ENCODE results near the gene UBL7.
"Not testable (repeated sequence)": the region's sequence is repeated elsewhere in the genome, so short reads cannot be mapped to it uniquely, and the experiment has no call there.

Gene UBL7

DNA sequence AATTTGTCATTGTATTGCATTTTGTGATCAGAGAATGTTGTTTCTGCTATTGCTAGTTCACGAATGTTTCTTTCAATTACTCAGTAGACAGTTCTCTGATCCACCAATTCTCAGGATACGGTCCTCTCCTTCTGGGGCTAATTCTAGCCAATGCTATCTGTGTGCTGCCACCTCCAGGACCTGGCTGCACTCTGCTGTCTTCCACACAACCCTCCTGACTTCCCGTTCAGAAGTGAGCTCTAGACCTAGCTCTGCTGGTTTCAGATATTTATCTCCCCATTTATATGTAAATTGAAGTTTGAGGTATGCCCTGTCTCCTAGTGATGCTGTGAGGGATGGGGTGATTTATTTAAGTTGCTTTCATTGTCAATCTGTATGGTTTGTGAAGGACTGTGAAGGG, 21.7 kb upstream of the UBL7 start:
- H3K4me3 ChIP-seq (replicated peaks in 1 of 2; ENCODE audit: low read depth in 2 of 2, low read length in 2 of 2) = no peak overlapping the region
- TF ChIP-seq, protein P1, sequence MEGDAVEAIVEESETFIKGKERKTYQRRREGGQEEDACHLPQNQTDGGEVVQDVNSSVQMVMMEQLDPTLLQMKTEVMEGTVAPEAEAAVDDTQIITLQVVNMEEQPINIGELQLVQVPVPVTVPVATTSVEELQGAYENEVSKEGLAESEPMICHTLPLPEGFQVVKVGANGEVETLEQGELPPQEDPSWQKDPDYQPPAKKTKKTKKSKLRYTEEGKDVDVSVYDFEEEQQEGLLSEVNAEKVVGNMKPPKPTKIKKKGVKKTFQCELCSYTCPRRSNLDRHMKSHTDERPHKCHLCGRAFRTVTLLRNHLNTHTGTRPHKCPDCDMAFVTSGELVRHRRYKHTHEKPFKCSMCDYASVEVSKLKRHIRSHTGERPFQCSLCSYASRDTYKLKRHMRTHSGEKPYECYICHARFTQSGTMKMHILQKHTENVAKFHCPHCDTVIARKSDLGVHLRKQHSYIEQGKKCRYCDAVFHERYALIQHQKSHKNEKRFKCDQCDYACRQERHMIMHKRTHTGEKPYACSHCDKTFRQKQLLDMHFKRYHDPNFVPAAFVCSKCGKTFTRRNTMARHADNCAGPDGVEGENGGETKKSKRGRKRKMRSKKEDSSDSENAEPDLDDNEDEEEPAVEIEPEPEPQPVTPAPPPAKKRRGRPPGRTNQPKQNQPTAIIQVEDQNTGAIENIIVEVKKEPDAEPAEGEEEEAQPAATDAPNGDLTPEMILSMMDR (IDR thresholded peaks at IDR 0.05; ENCODE audit: low read depth, low read length) = no peak
- no peak for DNase-seq (ENCODE audit: low read depth in 2 of 2)

DNA sequence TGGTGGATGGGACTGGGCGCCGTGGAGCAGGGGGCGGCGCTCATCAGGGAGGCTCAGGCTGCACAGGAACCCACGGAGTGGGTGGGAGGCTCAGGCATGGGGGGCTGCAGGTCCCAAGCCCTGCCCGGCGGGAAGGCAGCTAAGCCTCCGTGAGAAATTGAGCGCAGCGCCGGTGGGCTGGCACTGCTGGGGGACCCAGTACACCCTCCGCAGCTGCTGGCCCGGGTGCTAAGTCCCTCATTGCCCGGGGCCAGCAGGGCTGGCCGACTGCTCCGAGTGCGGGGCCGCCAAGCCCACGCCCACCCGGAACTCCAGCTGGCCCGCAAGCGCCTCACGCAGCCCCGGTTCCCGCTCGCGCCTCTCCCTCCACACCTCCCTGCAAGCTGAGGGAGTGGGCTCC, 19.4 kb upstream of the UBL7 start:
- H3K4me3 ChIP-seq (replicated peaks in 1 of 2; ENCODE audit: low read depth in 2 of 2, low read length in 2 of 2); DNase-seq (ENCODE audit: low read depth in 2 of 2): not testable (repeated sequence)

DNA sequence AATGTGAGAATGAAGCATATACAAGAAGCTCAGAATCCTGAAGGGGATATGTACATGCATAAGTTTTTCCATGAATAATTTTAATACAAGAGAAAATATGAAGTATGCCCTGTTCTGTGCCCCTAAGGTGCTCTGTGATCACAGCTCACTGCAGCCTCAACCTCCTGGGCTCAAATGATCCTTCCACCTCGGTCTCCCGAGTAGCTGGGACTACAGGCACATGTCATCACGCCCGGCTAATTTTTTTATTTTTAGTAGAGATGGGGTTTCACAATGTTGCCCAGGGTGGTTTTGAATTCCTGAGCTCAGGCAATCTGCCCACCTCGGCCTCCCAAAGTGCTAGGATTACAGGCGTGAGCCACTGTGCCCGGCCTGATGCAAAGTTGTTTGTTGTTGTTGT, 10.7 kb upstream of the UBL7 start:
- not testable (repeated sequence) for H3K4me3 ChIP-seq (replicated peaks in 1 of 2; ENCODE audit: low read depth in 2 of 2, low read length in 2 of 2); DNase-seq (ENCODE audit: low read depth in 2 of 2)

DNA sequence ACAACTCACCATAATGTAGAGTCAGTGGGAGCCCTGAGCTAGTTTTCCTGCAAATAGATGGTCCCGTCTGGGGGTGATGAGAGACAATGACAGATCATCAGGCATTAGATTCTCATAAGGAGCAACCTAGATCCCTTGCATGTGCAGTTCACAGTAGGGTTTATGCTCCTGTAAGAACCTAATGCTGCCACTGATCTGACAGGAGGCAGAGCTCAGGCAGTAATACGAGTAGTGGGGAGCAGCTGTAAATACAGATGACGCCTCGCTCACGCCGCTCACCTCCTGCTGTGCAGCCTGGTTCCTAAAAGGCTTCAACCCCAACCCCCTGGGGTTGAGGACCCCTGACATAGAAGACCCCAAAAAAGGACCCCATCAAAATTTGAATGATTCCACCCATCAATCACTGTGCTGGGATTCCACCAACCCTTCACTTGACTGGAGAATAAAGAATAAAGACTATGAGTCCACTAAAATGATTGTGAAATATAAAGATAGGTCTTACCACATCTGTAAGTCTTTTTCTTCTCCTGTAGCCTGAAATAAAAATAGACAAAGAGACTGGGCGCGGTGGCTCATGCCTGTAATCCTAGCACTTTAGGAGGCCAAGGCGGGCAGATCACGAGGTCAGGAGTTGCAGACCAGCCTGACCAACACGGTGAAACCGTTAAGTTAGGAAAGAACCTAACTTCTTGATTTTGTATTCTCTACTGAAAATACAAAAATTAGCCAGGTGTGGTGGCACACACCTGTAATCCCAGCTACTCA, 9.9 kb upstream of the UBL7 start:
- H3K4me3 ChIP-seq (replicated peaks in 1 of 2; ENCODE audit: low read depth in 2 of 2, low read length in 2 of 2) = no peak overlapping the region
- TF ChIP-seq, protein P1 (IDR thresholded peaks at IDR 0.05; ENCODE audit: low read depth, low read length) = no peak
- DNase-seq (ENCODE audit: low read depth in 2 of 2) = no peak

DNA sequence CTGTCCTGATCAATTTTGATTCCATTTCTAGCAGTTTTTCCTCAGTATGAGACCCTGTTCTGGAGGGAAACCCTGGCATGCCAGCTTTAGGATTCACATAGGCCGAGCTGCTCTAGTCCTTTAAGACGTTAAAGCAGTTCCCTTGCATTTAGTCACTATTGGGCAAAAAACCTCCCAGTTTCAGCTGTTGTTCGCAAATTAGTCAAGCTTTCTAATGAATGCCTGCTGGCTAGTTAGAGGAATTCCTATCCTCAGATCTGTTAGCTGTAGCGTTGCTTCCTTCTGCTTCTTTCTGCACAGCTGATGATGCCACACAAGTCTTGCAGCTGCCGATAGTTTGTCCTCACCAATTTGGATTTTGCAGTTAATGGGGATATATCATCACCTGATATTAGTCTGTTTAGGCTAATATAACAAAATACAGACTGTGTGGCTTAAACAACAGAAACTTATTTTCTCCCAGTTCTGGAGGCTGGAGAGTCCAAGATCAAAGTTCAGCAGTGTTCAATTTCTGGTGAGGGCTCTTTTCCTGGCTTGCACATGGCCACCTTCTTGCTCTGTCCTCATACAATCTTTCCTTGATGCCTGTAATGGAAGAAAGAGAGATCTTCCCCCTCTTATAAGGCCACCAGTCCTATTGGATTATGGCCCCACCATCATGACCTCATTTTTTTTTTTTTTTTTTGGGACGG, 7.5 kb upstream of the UBL7 start:
- no peak for DNase-seq (ENCODE audit: low read depth in 2 of 2)
- no peak overlapping the region for H3K4me3 ChIP-seq (replicated peaks in 1 of 2; ENCODE audit: low read depth in 2 of 2, low read length in 2 of 2)

DNA sequence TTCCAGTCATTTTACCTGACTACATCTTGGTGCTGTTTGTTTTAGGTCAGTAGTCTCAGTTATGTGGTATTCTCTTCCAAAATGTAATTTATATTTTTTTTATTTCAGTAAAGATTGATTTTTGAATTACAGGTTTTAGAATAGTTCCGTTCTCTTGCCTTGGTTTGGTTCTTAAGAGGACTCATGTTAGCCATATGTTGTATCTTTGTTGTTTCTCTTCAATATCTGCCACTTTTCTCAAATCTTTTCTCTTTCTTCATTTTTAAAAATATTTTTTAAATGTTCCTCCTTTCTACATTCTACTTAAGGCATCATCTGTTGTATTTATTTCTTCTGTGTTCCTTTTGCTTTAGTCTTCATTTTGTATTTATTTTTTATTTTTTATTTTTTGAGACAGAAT, 5.6 kb upstream of the UBL7 start:
- no peak for DNase-seq (ENCODE audit: low read depth in 2 of 2)
- TF ChIP-seq, protein P1 (IDR thresholded peaks at IDR 0.05; ENCODE audit: low read depth, low read length) = no peak
- H3K4me3 ChIP-seq (replicated peaks in 1 of 2; ENCODE audit: low read depth in 2 of 2, low read length in 2 of 2) = no peak overlapping the region

More for the DNA sequence above, 7.5 kb upstream of the UBL7 start:
- TF ChIP-seq, protein P1 (IDR thresholded peaks at IDR 0.05; ENCODE audit: low read depth, low read length) = no peak

DNA sequence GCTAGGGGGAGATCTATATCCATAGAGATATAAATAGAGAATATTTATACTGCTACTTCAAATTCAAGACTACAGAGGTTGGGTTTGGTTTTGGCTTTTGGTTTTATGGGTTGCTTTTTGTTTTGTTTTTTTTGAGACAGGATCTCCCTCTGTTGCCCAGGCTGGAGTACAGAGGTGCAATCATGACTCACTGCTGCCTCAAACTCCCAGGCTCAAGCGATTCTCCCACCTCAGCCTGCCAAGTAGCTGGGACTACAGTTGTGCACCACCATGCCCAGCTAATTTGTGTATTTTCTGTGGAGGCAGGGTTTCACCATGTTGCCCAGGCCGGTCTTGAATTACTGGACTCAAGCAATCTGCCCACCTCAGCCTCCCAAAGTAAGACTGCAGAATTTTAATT, 3.9 kb upstream of the UBL7 start:
- TF ChIP-seq, protein P1 (IDR thresholded peaks at IDR 0.05; ENCODE audit: low read depth, low read length) = no peak
- no peak for DNase-seq (ENCODE audit: low read depth in 2 of 2)
- no peak overlapping the region for H3K4me3 ChIP-seq (replicated peaks in 1 of 2; ENCODE audit: low read depth in 2 of 2, low read length in 2 of 2)

DNA sequence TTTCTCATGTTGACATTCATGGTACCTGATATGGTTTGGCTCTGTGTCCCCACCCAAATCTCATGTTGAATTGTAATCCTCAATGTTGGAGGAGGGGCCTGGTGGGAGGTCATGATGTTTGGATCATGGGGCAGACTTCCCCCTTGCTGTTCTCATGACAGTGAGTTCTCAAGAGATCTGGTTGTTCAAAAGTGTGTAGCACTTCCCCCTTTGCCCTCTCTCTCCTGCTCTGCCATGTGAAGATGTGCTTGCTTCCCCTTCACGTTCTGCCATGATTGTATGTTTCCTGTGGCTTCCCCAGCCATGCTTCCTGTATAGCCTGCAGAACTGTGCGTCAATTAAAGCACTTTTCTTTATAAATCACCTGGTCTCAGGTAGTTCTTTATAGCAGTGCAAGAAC, 3.3 kb upstream of the UBL7 start:
- TF ChIP-seq, protein P1 (IDR thresholded peaks at IDR 0.05; ENCODE audit: low read depth, low read length) = no peak
- no peak overlapping the region for H3K4me3 ChIP-seq (replicated peaks in 1 of 2; ENCODE audit: low read depth in 2 of 2, low read length in 2 of 2)
- DNase-seq (ENCODE audit: low read depth in 2 of 2) = no peak
